NCI-H2196 (cell line): Measurements from ENCODE around the gene GTF3A.

Experiments used
- DNase-seq: peaks from one replicate; lab custom pipeline; 2025; ENCODE audit not compliant: unreplicated experiment; lab: John Stamatoyannopoulos, UW

Gene GTF3A

DNA sequence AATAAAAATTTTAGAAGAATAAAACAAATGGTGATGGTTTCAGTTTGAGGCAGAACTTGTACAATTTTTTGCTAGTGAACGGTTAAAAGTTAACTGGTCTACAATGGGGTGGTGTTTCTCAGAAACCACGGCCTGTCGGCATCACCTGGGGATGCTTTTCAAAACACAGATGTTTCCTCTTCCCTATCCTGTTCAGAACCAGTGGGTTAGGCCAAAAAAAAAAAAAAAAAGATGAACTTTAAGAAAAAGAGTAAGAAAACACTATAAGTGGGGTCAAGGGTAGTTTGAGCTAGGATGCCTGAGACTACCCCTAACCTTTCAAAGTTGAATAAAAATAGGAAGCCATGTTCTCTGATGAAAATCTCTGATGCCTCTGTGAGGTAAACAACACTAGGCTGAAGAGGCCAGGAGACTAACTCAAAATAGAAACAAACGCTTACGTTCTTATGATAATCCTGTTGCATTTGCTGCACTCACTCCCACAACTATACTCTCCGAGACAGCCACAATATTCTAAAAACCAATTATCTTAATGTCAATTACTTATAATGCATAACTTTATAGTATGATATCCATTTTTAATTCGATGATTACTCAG is 22.7 kb downstream of the GTF3A start:
- DNase-seq: no peak

DNA sequence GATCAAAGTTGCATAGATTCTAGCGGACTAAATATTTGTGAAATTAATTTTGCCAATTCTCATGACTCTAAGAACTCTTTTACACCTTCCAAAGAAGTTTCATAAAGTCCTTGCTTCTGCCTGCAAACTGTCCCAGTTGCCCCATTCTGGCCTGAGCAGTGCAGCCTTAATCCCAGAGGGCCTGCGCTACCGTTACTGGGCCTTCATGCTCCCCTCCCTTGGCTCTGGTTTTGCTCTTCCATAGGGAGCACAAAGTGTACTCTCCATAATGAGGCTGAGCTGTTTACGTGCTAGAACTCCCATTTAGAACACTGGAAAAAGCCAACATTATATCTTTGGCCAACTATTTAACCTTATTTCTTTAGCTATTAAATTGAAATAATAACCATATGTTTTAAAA is 23.9 kb downstream of the GTF3A start:
- DNase-seq: no peak

DNA sequence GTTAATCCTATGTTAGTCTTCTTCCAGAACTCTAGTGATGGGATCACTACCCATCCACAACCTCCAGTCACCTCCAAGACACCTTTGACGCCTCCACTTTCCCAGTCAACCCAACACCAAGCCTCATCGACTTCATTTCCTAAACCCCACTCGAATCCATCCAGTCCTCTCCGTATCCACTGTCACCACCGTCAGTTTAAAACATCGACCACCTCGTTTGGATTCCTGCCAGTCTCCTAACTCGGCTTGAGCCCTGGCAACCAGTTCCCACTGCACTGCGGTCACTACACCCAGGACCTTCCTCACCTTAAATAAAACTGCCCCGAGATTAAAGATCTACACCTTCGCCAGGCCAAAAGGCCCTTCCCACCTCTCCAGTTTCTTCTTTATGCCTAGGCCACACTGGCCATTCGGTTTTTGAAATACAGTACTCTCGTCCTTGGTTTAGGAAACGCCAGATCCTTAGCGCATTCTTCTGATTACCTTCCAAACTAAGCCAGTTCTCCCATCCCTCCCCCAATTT is 24.7 kb downstream of the GTF3A start:
- DNase-seq: no peak

DNA sequence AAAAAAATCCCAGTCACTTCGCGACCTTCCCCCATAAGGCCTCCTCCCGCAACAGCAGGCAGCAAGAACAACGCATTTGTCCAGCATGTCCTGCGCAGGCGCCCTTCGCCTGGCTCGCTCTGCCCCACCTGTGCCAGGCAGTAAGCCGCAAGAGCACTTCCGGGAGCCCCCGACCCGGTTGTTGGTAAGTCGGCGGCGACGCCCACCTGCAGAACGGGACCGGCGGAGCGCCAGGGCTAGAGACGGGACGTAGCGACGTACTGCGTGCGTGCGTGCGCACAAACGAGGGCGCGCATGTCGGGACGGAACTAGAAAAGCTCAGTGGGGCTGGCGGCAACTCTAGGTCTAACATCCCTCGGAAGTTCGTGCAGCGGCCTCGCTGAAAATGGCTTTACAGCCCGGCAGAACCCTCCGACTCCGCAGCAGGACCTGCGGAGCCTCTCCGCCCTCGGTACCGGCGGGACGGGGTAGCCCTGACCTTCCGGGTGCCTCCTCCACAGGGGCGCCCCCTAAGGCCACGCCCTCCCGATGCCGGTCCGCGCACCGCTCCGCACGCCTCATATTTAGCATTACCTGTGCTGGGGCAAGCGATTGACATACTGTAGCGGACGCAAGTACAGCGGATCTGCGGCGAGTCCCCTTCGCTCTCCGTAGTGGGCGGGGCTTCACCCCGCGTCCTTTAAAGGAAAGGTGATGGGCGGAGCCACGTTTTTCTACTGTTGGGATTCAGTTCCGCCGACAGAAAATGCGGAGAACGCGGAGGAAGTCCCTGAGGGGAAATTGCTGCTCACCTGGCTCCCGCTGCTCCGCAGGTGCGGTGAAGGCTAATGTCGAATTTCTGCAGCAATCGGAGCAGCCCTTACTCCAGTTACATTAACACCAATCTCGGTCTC is 25.8 kb downstream of the GTF3A start, which contains the start of gene MTIF3:
Gene MTIF3 (minus strand): TSS at position 629 of the 893 bp plus-strand sequence. CDS start 10,116 bp downstream, outside the sequence.
- DNase-seq: peak; percentile 90

DNA sequence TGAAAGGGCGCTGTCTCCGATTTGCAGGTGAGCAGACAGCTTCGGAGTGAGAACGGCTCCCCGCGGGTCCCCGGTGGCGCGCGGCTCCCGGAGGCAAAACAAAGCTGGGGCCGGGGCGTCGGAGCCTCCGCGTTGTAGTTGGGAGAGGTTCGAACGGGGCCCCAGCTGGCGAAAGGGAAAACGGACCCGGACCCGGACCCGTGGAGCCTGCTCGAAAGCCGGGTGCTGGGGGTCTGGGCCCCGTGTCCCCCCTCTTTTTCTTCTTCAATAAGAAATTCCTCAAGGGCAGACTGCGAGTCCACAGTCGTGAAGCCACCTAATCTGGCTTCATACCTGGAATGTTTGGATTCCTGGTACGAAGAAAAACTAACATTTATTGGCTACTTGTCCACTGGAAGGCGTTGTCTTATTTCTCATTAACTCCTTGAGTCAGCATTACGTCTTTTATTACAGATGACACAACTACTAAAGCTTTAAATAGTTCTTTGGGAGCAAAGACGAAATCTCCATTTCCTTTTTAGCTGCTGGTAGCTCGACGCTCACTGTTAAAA is 26.6 kb downstream of the GTF3A start:
- no peak for DNase-seq

DNA sequence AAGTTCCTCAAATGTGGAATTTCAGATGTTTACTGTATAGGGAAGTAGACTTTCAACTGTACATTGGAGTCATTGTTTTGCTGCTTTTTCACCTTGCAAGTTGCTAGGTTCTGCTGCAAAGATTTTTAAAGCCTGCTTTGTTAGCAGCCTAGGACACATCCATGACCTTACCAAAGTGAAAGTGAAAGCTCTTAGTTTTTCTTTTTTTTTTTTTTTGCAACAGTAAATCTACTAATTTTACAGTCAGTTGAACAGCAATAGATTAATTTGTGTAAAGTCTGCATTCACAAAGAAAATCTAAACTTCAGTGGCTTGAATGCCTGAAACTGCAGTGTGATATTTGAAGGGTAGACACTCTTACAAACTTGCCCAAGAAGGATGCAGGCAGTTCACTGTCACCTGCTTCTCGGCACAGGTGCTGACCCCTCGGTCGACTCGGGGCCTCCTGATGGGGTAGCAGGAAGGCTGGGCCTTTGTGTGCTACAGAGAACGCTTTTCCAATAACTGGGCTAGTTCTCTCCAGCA is 31.0 kb downstream of the GTF3A start:
- no peak for DNase-seq

DNA sequence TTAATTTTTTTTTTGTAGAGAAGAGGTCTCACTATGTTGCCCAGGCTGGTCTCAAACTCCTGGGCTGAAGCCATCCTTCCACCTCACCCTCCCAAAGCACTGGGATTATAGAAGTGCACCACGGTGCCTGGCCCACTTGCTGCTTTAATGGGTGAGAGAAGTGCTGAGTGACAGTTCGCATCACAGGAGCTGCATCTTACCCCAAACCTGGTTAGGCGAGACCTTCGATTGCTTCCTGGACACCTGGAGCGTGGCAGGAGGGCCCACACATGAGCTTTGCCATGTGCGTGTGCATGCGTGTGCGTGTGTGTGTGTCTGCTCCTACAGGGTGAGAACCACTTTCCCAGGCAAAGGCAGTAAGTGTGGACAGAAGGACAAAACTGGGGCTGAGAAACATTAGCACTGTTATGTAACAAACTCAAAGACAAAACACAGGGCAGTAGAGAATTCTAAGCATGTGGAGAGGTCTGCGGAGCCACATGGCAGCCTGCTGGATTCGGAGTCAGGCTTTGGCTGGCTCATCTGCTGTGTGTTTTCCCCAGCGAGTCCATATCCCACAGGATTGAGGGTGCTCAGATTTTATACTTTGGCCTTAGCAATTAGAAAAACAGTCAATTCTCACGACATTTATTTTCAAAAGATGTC is 37.6 kb downstream of the GTF3A start:
- DNase-seq: no peak

DNA sequence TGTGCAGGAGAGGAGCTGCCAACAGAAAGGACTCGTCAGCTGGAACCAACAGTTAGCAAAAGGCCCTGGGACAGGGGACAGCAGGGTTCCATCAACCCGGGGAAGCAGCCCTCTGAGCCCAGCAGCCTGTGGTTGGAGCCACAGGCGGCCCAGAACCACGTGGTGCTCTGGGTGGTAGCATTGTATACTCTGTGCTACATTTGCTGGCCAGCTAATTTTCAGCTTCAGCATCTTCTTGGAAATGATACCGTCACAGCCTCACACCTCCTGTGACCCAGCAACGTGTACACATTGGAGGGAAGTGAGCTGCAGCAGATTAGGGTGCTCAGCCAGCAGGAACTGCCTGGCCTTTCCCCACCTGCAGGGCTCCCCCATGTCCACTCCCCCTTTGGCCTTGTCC is 39.1 kb downstream of the GTF3A start:
- no peak for DNase-seq

DNA sequence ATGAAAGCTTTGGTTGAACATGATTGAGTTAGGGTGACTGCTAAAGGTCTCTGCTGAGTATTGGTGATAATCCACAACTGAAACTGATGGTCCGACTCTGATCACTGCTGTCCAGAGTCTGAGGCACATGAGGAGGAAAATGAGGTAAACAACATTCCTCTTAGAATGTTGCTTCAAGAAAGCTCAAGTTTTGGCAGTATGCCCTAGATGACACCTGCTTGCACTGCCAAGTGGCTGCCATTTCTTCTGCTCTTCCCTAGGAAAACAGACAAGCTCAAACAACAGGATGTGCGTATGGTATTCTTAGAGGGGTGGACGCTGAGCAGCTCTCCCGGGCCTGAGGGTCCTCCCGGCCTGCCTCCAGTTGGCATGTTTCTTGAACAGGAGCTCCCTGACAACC is 41.2 kb downstream of the GTF3A start:
- DNase-seq: no peak

DNA sequence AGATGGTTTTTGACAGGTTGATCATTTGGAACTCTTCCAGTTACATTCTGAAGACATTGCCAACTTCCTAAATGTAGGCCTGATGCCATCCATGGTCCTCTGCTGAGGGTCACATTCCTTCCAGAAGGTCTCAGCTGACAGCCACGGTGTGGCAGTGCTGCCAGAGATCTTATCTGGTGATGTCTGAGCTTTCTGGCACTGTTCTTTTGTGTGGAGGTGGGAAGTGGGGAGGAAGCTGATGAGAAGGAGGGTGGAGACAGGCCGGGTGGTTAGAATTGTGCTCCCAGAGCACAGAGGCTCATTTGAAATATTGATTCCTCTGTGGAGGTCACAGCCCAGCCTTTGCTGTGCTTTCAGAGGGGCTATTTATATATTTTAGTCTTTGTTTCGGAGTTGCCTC is 42.1 kb downstream of the GTF3A start:
- no peak for DNase-seq

DNA sequence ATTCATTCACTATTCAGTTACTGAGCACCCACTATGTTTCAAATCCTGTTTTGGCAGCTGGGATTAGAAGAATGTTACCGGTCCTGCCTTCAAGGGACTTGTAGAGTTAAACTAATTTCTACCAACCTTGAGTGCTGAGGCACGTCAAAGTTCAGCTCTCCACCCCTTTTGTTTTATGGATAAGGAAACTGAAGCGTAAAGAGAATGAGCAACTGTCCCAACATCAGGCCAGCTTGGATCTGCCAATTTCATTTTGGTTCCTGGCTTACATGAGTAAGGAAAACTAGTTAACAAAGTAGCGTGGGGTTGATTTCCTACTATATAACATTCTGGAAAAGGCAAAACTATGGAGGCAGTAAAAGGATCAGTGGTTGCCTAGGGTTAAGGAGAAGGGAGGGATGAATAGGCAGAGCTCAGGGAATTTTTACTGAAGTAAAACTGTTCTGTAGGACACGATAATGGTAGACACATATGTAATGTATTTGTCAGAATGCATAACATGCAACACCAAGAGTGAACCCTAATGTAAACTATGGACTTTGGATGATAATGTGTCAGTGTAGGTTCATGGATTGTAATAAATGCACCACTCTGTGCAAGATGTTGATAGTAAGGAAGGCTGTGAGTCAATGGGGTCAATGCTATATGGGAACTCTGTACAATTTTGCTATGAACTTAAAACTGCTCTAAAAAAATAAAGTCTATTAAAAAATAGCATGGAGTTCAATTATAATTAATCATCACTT is 45.8 kb downstream of the GTF3A start:
- DNase-seq: no peak

DNA sequence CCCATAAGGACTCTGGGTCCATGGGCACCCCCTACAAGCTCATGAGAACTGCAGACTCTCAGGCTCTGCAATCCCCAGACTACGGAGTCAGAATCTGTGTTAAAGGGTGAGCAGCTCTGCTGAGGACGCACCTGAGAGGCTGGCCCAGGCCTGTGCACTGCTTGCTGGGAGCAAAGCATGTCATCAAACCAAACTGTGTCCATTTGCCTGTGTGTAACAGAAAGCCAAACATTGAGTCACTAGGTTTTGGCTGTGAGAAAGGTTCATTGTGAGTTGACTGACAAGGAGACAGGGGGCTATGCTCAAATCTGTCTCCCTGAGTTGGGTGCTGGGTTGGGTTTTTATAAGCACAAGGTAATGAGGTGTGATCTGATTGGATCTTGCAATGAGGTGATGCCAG is 48.0 kb downstream of the GTF3A start:
- no peak for DNase-seq

DNA sequence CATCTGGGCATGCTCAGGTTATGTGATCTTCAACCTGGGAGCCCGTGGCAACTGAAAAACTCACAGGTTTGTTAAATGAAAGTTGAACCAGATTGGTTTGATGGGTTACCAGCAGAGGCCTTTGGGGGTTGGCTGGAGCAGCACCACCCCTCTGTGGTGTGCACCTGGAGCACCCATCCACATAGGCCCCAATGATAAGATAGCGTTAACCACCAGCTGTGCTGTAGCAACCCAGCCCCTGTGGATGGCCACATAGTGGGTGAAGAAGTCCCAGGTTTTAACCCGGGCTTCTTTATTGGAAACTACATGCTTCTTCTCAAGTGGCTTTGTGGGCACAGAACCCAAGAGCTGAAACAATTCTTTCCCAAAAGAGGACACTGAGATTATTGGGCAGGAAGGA is 48.5 kb downstream of the GTF3A start:
- DNase-seq: no peak

DNA sequence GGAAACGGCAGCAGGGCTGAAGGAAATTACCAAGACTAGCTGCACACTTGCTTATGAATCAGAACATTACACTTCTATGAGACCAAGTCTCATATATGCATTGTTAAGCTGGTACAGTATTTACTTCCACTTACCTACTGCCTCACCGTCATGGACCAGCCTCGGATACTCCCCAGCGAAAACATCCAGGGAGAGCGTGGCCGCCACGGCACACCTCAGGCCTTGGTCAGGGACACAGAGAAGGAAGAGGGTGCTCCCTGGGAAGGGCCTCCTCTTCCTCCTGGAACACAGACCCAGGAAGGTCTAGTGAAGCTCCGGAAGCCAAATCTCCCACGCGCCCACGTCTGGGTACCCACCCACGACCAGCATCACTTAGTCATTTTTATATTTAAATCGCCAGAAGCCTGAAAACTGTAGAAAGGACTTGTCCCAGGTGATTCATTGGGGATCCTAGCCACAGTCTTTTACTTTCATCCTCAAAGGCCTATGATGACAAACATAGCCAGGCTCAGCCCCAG is 50.4 kb downstream of the GTF3A start:
- DNase-seq: no peak

DNA sequence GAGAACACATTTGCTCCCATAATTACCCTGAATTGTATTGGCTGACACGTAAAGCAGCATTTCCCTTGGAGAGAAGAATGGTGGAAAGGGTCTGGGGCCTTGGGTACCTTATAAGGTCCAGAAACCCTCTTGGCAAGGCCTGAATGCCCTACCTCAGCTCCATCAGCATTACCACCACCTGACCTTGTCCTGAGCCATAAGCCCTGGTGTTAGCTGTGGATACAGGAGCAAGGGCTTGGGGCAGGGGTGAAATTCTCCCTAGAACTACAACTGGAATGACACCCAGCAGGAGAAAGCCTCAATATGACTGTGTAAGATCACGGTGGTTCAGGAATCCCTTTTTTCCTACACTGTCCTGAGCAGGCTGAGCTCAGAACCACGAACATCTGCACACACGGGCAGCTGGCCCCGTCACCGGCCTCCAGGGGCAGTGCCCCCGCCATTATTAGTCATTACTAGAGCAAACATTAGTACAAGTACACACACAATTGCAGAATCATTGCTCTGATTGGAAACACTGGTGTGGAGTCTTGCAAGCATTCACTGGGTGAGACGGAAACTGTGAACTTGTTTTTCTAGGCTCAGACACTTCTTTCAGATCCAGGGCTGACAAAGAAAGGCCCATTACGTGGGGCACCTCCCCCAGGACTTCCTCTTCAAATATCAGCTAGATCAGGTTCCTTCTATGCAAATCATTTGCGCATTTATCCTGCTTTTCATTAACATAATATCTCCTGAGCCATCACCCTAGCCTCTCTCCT is 52.7 kb downstream of the GTF3A start:
- DNase-seq: peak; percentile 13

DNA sequence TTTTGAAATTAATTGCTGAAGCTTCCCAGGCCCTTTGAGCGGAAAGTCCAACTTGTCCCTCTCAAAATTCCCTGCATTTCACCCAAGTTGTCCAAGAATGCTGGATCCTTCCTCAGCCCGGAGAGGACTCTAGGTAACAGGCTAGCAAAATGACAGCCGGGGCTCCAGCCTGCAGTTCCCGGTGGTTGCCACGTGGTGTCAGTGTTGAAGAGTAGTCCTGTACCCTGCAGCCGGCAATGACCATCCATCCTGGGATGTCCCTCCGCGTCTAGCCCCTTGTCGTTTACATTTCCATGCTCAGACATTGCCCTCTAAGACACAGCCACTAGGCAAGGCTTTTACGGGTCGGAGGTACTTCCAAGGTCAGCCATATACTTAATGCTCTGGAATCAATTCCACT is 57.3 kb downstream of the GTF3A start:
- no peak for DNase-seq

DNA sequence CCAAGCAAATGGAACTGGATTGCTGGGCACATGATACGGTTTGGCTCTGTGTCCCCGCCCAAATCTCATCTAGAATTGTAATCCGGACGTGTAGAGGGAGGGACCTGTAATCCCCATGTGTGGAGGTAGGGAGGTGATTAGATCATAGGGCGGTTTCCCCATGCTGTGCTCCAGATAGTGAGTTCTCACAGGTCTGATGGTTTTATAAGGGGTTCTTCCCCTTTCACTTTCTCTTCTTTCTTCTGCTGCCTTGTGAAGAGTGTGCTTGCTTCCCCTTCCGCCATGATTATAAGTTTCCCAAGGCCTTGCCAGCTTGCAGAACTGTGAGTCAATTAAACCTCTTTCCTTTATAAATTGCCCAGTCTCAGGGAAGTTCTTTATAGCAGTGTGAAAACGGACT is 58.6 kb downstream of the GTF3A start:
- no peak for DNase-seq

DNA sequence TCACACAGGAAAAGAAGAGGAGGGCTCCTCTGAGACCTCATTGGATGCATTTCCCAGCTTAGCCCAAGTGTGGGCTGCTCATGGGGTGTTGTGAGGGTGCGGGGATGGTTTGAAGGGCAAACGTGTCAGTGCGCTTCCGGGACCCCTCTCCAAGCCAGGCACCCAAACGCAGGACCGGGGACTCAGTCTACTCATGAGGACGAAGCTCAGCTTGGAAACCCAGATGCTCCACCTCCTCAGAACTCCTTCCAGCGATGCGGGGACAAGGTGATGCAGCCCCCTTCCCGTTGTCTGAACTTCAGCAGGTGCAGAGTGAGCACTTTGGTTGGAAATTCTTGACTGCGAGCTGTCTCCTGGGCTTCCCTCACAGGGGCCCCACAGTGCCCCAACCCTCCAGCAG is 59.0 kb downstream of the GTF3A start:
- no peak for DNase-seq
